ENCODE results near the gene G6PC2.

DNA sequence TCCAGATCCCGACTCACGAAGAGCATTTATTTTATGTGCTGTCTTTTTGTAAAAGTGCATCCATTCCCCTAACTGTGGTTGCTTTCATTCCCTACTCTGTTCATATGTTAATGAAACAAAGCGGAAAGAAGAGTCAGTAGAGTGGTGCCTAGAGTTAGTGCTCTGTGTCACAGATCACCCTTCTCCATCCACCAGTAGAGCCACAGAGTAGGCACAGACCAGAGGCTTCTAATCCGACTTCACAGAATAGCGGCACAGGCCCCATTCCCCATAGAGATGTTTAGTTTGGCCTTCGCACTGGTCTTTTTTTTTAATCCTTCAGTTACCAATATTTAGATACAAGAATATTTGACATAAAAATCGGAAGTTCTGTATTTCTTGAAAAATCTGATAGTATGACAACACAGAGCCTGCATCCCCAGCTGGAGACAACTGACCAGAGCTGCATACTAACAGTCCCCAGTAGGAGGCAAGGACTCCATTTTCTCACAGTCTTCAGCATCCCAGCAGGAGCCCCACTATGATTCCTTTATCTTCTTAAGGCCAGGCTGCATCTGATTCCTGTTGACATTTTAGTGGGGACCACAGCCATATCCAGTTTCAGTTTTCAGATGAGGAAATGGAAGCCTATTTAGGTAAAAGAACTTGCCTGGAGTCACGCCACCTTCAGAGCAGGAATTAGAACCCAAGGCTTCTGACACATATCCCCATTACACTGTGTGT is 7.0 kb downstream of the G6PC2 start:
- TF ChIP-seq GATA3 (IDR thresholded peaks at IDR 0.05; ENCODE audit: low read depth, low read length) (no peak), GATA2 (IDR thresholded peaks at IDR 0.05; ENCODE audit: low read depth, low read length) (no peak)

Data from SH-SY5Y (cell line).